MM.1S (cell line): ENCODE data around the gene SLC49A3.

Experiments
- DNase-seq: peaks from one replicate; pipeline ENCODE4 v3.0.0-alpha.2; 2015
- H2AFZ ChIP-seq: fragments of 300-600 bp; sonication (generic); 2 replicates; pipeline ENCODE4 v1.6.0; 2016; ENCODE audit warnings: antibody characterized with exemption, low read length
- H3F3A ChIP-seq: fragments of 300-600 bp; sonication (generic); 2 replicates; pipeline ENCODE4 v1.6.1; 2016; ENCODE audit warnings: mild to moderate bottlenecking, antibody characterized with exemption, low read length, moderate library complexity, mixed read lengths; ENCODE audit not compliant: insufficient read depth
- H3K27ac ChIP-seq: fragments of 300-600 bp; sonication (generic); 2 replicates; pipeline ENCODE4 v1.5.1; 2016; ENCODE audit warnings: mild to moderate bottlenecking, low read length
- H3K27me3 ChIP-seq: fragments of 300-600 bp; sonication (generic); replicated peaks from 2 replicates; pipeline ENCODE4 v1.6.0; 2016; ENCODE audit warnings: low read length; ENCODE audit not compliant: insufficient read depth
- H3K36me3 ChIP-seq: fragments of 300-600 bp; sonication (generic); replicated peaks from 2 replicates; pipeline ENCODE4 v1.6.1; 2016; ENCODE audit warnings: mild to moderate bottlenecking, low read length, mixed read lengths; ENCODE audit not compliant: insufficient read depth
- H3K4me1 ChIP-seq: fragments of 300-600 bp; sonication (generic); 2 replicates; pipeline ENCODE4 v1.6.1; 2016; ENCODE audit warnings: low read length, mixed read lengths
- H3K4me2 ChIP-seq: fragments of 300-600 bp; sonication (generic); 2 replicates; pipeline ENCODE4 v1.6.0; 2016; ENCODE audit warnings: low read depth, low read length
- H3K4me3 ChIP-seq: fragments of 300-600 bp; sonication (generic); 2 replicates; pipeline ENCODE4 v1.5.1; 2016; ENCODE audit warnings: low read length, mixed read lengths
- H3K79me2 ChIP-seq: fragments of 300-600 bp; sonication (generic); 2 replicates; pipeline ENCODE4 v1.6.1; 2016; ENCODE audit warnings: mixed run types, low read length, mixed read lengths
- H3K9ac ChIP-seq: fragments of 300-600 bp; sonication (generic); 2 replicates; pipeline ENCODE4 v1.6.1; 2016; ENCODE audit warnings: low read length, mixed read lengths
- H3K9me2 ChIP-seq: fragments of 300-600 bp; sonication (generic); replicated peaks from 2 replicates; pipeline ENCODE4 v1.6.1; 2016; ENCODE audit warnings: mild to moderate bottlenecking, low read length, mixed read lengths; ENCODE audit not compliant: insufficient read depth
- H3K9me3 ChIP-seq: fragments of 300-600 bp; sonication (generic); replicated peaks from 2 replicates; pipeline ENCODE4 v1.6.1; 2016; ENCODE audit warnings: mild to moderate bottlenecking, low read length, mixed read lengths; ENCODE audit not compliant: insufficient read depth
- H4K20me1 ChIP-seq: fragments of 300-600 bp; sonication (generic); 2 replicates; pipeline ENCODE4 v1.6.1; 2016; ENCODE audit warnings: mild to moderate bottlenecking, low read length, moderate library complexity, mixed read lengths; ENCODE audit not compliant: insufficient read depth
- EZH2 ChIP-seq: fragments of 300-600 bp; sonication (generic); optimal IDR thresholded peaks from 2 replicates; pipeline ENCODE3; 2017; ENCODE audit warnings: low read depth, mild to moderate bottlenecking, antibody characterized with exemption, low read length, mixed read lengths
- EZH2phosphoT487 ChIP-seq: fragments of 300-600 bp; sonication (generic); IDR thresholded peaks from 2 replicates; pipeline ENCODE4 v1.6.1; 2018; ENCODE audit warnings: antibody characterized with exemption, low read length
- TF ChIP-seq, protein P1 (sequence below): fragments of 300-600 bp; sonication (generic); IDR thresholded peaks from 2 replicates; pipeline ENCODE4 v1.5.1; 2016; ENCODE audit warnings: antibody characterized with exemption, low read length, mixed read lengths

The SLC49A3 gene

DNA sequence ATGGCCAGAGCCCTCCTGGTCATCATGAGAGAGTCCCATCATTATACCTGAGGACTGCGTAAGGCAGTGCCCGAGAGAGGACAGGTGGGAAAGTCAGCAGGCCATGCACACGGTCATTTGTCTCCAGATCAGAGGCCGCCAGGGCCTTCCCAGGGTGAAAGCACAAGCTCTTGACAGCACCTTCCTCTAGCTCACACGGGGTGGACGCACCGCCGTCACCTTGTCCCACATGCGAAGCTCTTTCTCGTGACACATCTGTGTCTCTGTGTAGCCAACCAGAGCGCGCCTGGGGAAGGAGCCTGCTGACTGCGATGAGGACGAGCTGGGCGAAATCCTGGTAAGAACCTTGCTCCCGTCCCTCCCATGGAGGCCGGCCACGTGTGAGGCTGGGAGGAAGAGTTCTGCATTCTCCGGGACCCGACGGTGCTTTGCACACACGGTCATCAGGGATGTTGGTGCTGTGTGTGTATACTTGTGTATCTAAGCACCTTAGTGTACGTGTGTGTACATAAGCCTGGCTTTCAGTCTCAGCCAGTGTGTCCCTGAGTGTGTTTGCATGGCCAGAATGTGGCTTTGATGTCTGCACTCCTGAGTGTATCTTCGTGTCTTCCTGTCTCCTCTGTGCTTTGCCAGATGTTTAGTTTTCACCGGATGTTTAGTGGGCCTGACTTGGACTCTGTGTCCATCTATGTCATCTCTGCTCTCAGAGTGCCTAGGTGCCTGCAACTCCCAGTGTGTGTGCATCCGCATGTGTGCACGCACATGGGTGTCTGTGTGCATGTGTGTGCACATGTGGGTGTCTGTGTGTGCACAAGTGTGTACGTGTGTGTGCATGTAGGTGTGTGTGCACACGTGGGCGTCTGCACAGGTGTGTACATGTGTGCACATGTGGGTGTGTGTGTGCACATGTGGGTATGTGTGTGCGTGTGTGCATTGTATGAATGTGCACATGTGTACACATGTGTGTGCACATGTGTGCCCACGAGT lies 30.0 kb downstream of the SLC49A3 start:
- TF ChIP-seq EZH2phosphoT487 (no peak), EZH2 (no peak)
- TF ChIP-seq, protein P1, sequence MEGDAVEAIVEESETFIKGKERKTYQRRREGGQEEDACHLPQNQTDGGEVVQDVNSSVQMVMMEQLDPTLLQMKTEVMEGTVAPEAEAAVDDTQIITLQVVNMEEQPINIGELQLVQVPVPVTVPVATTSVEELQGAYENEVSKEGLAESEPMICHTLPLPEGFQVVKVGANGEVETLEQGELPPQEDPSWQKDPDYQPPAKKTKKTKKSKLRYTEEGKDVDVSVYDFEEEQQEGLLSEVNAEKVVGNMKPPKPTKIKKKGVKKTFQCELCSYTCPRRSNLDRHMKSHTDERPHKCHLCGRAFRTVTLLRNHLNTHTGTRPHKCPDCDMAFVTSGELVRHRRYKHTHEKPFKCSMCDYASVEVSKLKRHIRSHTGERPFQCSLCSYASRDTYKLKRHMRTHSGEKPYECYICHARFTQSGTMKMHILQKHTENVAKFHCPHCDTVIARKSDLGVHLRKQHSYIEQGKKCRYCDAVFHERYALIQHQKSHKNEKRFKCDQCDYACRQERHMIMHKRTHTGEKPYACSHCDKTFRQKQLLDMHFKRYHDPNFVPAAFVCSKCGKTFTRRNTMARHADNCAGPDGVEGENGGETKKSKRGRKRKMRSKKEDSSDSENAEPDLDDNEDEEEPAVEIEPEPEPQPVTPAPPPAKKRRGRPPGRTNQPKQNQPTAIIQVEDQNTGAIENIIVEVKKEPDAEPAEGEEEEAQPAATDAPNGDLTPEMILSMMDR: no peak
- H3K4me2 ChIP-seq: no peak overlapping the region
- H2AFZ ChIP-seq: no peak overlapping the region
- no peaks in the 10 kb centered on the region for H3K27me3 ChIP-seq
- no peaks in the 10 kb centered on the region for H3K9me2 ChIP-seq
- no peaks in the 10 kb centered on the region for H3K4me1 ChIP-seq
- H3K9me3 ChIP-seq: no peaks in the 10 kb centered on the region
- H3K27ac ChIP-seq: no peak overlapping the region
- no peaks in the 10 kb centered on the region for H3F3A ChIP-seq
- no peaks in the 10 kb centered on the region for H4K20me1 ChIP-seq
- no peak overlapping the region for H3K4me3 ChIP-seq
- no peak for DNase-seq
- H3K79me2 ChIP-seq: no peaks in the 10 kb centered on the region
- no peak overlapping the region for H3K9ac ChIP-seq
- H3K36me3 ChIP-seq: no peaks in the 10 kb centered on the region

DNA sequence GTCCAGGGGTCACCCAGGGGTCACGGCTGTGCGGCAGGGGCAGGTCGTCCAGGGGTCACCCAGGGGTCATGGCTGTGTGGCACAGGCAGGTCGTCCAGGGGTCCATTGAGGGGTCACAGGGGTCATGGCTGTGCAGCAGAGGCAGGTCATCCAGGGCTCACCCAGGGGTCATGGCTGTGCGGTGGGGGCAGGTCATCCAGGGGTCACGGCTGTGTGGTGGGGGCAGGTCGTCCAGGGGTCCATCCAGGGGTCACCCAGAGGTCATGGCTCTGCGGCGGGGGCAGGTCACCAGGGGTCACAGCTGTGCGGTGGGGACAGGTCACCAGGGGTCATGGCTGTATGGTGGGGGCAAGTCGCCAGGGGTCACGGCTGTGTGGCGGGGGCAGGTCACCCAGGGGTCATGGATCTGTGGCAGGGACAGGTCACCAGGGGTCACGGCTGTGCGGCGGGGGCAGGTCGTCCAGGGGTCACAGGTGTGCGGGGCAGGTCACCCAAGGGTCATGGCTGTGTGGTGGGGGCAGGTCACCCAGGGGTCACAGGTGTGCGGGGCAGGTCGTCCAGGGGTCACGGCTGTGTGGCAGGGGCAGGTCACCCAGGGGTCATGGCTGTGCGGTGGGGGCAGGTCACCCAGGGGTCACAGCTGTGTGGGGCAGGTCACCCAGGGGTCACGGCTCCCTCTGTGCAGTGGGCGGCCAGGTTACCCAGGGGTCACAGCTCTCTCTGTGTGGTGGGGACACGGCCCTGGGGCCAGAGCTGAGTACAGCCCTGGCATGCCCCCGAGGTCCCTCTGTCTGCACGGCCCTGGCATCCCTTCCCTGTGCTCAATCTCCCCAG lies 30.9 kb downstream of the SLC49A3 start:
- no peaks in the 10 kb centered on the region for H3K9me2 ChIP-seq
- no peak overlapping the region for H3K4me2 ChIP-seq
- H3K9me3 ChIP-seq: no peaks in the 10 kb centered on the region
- H4K20me1 ChIP-seq: no peaks in the 10 kb centered on the region
- H3F3A ChIP-seq: no peaks in the 10 kb centered on the region
- H3K4me3 ChIP-seq: no peak overlapping the region
- no peak for DNase-seq
- H3K4me1 ChIP-seq: no peaks in the 10 kb centered on the region
- H3K27me3 ChIP-seq: no peaks in the 10 kb centered on the region
- no peak overlapping the region for H2AFZ ChIP-seq
- no peak overlapping the region for H3K27ac ChIP-seq
- TF ChIP-seq EZH2: no peak
- TF ChIP-seq, protein P1: no peak
- TF ChIP-seq EZH2phosphoT487: no peak
- no peaks in the 10 kb centered on the region for H3K79me2 ChIP-seq
- H3K36me3 ChIP-seq: no peaks in the 10 kb centered on the region
- no peak overlapping the region for H3K9ac ChIP-seq

DNA sequence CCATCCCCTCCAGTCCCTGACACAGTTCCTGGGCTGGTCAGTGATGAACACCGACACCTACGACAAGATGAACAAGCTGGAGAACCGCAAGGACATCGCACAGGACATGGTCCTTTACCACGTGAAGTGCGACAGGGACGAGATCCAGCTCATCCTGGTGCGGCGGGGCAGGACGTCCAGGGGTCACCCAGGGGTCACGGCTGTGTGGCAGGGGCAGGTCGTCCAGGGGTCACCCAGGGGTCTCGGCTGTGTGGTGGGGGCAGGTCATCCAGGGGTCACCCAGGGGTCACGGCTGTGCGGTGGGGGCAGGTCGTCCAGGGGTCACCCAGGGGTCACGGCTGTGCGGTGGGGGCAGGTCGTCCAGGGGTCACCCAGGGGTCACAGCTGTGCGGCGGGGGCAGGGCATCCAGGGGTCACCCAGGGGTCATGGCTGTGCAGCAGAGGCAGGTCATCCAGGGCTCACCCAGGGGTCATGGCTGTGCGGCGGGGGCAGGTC lies 31.6 kb downstream of the SLC49A3 start:
- DNase-seq: no peak
- TF ChIP-seq EZH2phosphoT487 (no peak), EZH2 (no peak)
- TF ChIP-seq, protein P1: no peak

More for the DNA sequence above, 31.6 kb downstream of the SLC49A3 start:
- Histone ChIP-seq H3K36me3 (no peaks in the 10 kb centered on the region), H3K9ac (no peak overlapping the region), H3K79me2 (no peaks in the 10 kb centered on the region), H3K9me2 (no peaks in the 10 kb centered on the region), H3K4me3 (no peak overlapping the region), H4K20me1 (no peaks in the 10 kb centered on the region), H3F3A (no peaks in the 10 kb centered on the region), H3K27me3 (no peaks in the 10 kb centered on the region), H3K27ac (no peak overlapping the region), H3K4me2 (no peak overlapping the region), H3K9me3 (no peaks in the 10 kb centered on the region), H2AFZ (no peak overlapping the region), H3K4me1 (no peaks in the 10 kb centered on the region)
